Progenitor cell of endocrine pancreas (in vitro differentiated cells): Measurements from ENCODE around the gene DAPK1. TPM values are rescaled to one million over a fixed set of nuclear protein-coding genes. Genes with fewer than 3 reads are reported as not detected.
A peak's percentile ranks its signal among the peaks of the same experiment; 100 is the strongest.

ENCODE experiments used
- DNase-seq: peaks from one replicate; pipeline ENCODE4 v3.0.0; 2021; ENCODE audit warnings: low spot score; ENCODE audit not compliant: unreplicated experiment
- H3K27ac Mint-ChIP-seq: 2 replicates; pipeline ENCODE4 v1.8.0; 2021; ENCODE audit warnings: mild to moderate bottlenecking, moderate library complexity, mixed read lengths
- H3K27me3 Mint-ChIP-seq: 2 replicates; pipeline ENCODE4 v1.8.0; 2021; ENCODE audit warnings: mixed read lengths
- H3K36me3 Mint-ChIP-seq: 2 replicates; pipeline ENCODE4 v1.8.0; 2022; ENCODE audit warnings: mixed read lengths; ENCODE audit not compliant: insufficient read depth
- H3K4me1 Mint-ChIP-seq: 2 replicates; pipeline ENCODE4 v1.8.0; 2021; ENCODE audit warnings: low read depth, mixed read lengths
- H3K4me3 Mint-ChIP-seq: 2 replicates; pipeline ENCODE4 v1.8.0; 2021; ENCODE audit warnings: low read depth, mild to moderate bottlenecking, moderate library complexity, mixed read lengths
- H3K9me3 Mint-ChIP-seq: 2 replicates; pipeline ENCODE4 v1.8.0; 2021; ENCODE audit warnings: low read depth, mixed read lengths
- total RNA-seq: library from RNA; stranded (reverse); gene quantifications from 2 replicates; pipeline ENCODE4 v1.2.1, GENCODE V29; 2021
- TF ChIP-seq, protein P1 (sequence below): fragments of 200-600 bp; sonication (generic); IDR thresholded peaks from one replicate; pipeline ENCODE4 v1.5.0; 2021; ENCODE audit warnings: antibody characterized with exemption, mild to moderate bottlenecking; ENCODE audit not compliant: unreplicated experiment

The DAPK1 gene
- total RNA-seq, 1 donor from 2014 or later = 202 TPM

DNA sequence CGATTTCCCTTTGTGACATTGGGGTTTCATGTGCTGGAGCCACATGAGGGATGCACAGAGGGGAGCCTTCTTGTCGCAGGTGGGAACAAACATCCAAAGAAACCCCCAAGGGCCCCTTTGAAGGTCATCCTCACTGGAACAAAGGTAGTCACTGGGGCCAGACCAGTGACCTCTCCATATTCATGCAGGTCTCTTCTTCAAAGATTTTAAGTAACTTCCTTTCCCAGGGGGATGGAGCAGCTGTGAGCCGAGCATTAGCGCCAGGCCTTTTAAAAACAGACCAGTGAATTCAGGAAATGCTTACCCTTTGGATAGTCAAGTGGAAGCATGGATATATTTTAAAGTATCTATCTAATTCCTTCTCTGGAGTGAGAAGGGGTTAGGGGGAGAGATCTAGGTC is 33.0 kb downstream of the DAPK1 start:
- no peaks in the 10 kb centered on the region for H3K27me3 Mint-ChIP-seq
- DNase-seq = no peak
- H3K36me3 Mint-ChIP-seq = peaks cover 15% of the 10 kb centered on the region
- no peaks in the 10 kb centered on the region for H3K9me3 Mint-ChIP-seq
- TF ChIP-seq, protein P1, sequence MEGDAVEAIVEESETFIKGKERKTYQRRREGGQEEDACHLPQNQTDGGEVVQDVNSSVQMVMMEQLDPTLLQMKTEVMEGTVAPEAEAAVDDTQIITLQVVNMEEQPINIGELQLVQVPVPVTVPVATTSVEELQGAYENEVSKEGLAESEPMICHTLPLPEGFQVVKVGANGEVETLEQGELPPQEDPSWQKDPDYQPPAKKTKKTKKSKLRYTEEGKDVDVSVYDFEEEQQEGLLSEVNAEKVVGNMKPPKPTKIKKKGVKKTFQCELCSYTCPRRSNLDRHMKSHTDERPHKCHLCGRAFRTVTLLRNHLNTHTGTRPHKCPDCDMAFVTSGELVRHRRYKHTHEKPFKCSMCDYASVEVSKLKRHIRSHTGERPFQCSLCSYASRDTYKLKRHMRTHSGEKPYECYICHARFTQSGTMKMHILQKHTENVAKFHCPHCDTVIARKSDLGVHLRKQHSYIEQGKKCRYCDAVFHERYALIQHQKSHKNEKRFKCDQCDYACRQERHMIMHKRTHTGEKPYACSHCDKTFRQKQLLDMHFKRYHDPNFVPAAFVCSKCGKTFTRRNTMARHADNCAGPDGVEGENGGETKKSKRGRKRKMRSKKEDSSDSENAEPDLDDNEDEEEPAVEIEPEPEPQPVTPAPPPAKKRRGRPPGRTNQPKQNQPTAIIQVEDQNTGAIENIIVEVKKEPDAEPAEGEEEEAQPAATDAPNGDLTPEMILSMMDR = no peak
- H3K4me1 Mint-ChIP-seq = peaks cover 13% of the 10 kb centered on the region
- H3K27ac Mint-ChIP-seq = no peak overlapping the region
- no peak overlapping the region for H3K4me3 Mint-ChIP-seq

DNA sequence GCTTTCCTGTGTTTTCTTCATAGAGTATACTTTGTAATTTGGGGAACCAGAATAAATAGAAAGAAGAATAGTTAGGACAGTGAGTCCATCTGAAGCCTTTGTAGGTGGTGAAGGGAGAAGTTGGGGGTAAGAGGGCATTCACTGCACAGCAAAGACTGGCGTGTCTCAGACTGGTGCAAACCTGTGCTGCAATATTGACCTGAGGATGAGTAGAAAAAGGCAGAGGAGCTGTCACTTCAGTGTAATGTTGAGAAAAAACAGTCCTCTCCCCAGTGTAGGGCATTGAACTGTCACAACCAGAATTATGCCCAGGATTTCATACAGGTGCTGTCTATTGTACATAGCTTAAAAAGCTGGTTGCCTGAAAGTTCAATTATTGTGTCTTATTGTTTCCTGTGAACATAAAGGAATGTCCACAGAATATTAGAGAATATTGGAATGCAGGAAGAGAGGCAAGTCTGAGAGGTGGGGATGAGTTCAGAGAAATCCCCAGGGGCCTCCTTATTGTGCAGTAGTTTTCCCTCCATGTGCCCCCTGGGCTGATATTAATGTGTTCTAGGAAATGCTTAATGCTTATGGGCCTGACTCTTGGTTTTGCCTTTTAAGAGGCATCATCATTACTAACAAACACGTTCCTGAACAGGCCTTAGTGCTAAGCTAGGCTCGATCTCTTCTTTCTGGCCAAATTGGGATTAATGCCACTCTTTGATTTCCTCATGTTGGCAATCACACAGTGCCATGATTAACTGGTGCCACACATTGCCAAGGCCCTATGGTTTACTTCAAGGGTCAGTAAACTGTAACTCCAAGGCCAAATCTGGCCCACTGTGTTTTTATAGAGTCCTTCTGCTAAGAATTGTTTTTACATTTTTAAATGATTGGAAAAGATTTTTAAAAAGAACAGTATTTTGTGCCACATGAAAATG is 34.0 kb downstream of the DAPK1 start:
- H3K4me1 Mint-ChIP-seq = peaks cover 18% of the 10 kb centered on the region

DNA sequence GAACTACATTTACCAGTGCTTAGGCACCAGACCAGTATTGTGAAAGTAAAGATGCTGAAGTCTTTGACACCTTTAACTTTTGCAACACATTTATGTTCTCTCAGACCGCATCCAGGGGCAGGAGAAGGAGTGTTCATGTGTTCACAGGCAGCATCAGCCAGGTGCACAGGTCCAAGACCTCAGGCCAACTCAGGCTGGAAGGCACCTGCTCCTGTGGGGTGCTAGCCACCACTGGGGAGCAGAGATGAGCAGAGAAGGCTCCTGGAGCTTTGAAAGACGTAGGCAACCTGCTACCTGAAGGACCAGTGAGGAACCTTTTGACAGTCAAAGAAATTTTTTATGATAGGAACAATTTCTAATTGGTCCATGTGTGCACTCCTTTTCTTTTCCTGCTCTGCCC is 35.6 kb downstream of the DAPK1 start:
- no peak for DNase-seq
- TF ChIP-seq, protein P1 = no peak
- H3K36me3 Mint-ChIP-seq = peaks cover 10% of the 10 kb centered on the region
- no peak overlapping the region for H3K4me3 Mint-ChIP-seq
- H3K9me3 Mint-ChIP-seq = no peaks in the 10 kb centered on the region
- H3K27me3 Mint-ChIP-seq = no peaks in the 10 kb centered on the region
- peaks cover 17% of the 10 kb centered on the region for H3K4me1 Mint-ChIP-seq
- no peak overlapping the region for H3K27ac Mint-ChIP-seq

More for the DNA sequence above, 34.0 kb downstream of the DAPK1 start:
- Mint-ChIP-seq H3K9me3 (no peaks in the 10 kb centered on the region), H3K36me3 (peaks cover 13% of the 10 kb centered on the region), H3K27me3 (no peaks in the 10 kb centered on the region), H3K4me3 (no peak overlapping the region), H3K27ac (peak overlapping the region; percentile 57)
- DNase-seq = no peak
- TF ChIP-seq, protein P1 = no peak

DNA sequence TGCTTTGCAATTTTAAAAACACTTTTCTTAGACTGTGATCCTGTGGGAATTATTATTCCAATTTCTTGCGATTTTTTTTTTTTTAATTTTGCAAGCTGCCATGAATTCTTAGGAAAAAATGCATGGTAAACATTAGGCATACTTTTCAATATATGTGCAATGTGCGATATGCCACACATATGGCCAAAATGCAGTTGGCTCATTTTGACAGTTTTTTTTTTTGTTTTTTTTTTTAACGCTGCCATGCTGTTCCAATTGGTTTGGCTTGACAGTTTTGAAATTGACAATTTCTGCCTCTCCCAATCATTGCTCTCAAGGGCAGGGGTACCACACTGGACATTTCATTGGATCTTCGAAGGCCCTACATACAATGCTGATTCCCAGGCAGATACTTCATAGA is 36.4 kb downstream of the DAPK1 start:
- DNase-seq = no peak
- Mint-ChIP-seq H3K27me3 (no peaks in the 10 kb centered on the region), H3K36me3 (peaks cover 4% of the 10 kb centered on the region), H3K9me3 (no peaks in the 10 kb centered on the region), H3K4me1 (peaks cover 17% of the 10 kb centered on the region), H3K4me3 (no peak overlapping the region), H3K27ac (no peak overlapping the region)
- TF ChIP-seq, protein P1 = no peak

DNA sequence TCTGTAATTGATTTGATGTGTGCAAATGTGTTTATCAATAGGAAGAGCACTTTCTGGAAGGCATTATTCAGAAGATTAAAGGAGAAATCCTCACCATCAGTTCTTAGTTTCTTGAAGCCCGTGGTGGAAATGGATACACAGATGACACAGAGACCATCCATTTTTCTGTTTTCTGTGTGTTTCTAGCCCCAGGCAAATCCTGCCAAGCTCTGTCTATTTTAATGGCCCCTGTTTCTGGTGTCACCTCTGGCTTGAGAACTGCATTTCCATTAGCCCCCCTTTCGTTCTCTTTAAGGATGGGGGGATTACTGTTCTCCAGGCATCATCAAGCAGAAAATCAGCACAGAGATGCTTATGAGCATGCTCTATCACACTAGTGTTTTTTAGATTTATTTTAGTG is 37.3 kb downstream of the DAPK1 start:
- TF ChIP-seq, protein P1 = no peak
- H3K4me3 Mint-ChIP-seq = no peak overlapping the region
- no peaks in the 10 kb centered on the region for H3K9me3 Mint-ChIP-seq
- DNase-seq = no peak
- H3K36me3 Mint-ChIP-seq = peaks cover 3% of the 10 kb centered on the region
- H3K27ac Mint-ChIP-seq = no peak overlapping the region
- H3K4me1 Mint-ChIP-seq = peaks cover 10% of the 10 kb centered on the region
- H3K27me3 Mint-ChIP-seq = no peaks in the 10 kb centered on the region
